ENCODE results near the gene CCP110. TPM values are rescaled to one million over a fixed set of nuclear protein-coding genes. Genes with fewer than 3 reads are reported as not detected.

CCP110 gene
- total and polyA plus RNA-seq, 4 donors: 4.4 to 26.2 (median 12.9) TPM

DNA sequence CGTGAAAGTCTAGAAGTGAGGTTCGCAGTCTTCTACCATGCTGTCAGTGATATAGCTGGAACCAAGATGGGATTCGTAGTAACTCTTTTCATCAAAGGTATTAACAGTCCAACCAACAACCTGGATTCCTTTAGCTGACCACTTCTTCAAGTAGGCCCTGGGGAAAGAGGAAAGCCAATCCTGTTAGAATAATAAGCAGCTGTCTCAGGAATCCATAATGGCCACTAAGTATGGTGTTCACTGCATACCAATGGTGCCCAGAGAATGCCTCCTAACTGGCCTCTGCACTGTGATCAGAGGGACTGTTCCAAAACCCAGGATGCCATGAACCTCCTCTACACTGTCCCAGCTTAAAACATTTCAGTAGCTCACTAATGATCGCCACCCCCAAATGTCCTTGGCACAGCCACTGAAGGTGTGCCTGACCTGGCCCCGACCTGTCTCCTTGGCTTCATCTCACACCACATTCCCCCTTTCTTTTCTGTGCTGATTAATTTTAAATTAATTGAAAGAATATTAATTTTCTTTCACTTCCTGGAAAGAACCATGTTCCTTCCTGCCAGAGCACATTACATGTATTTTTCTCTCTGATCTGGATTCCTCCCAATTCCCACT, 20.2 kb upstream of the CCP110 start:
- no peak overlapping the region for H3K27ac ChIP-seq (ENCODE audit: low read depth in 1 of 2, low read length in 2 of 2)
- intact Hi-C loops (cut with DNase I): loop anchor here in 1 of 2 donors (5.0 kb wide), 1 partner anchor 416 kb away; no protein-coding TSS in a partner anchor
- H3K9me3 ChIP-seq (ENCODE audit: control insufficient read depth, low read length): no peaks in the 10 kb centered on the region
- ATAC-seq (ENCODE audit: low FRiP score): no peak
- DNase-seq: no peak
- peaks cover 9 to 13% of the 10 kb centered on the region in 2 donors for H3K36me3 ChIP-seq (ENCODE audit: control insufficient read depth in 1 of 2, insufficient read depth in 2 of 2, low read length in 1 of 2)
- no peak overlapping the region for H3K4me3 ChIP-seq (ENCODE audit: low read length in 2 of 2)
- 92 to 95% methylated on average over 5 of the region's 5 CpGs for WGBS, 2 donors
- no peaks in the 10 kb centered on the region for H3K27me3 ChIP-seq (ENCODE audit: control insufficient read depth in 1 of 2, insufficient read depth in 2 of 2, low read length in 1 of 2)
- no peaks in the 10 kb centered on the region for H3K4me1 ChIP-seq (ENCODE audit: control insufficient read depth in 1 of 2, insufficient read depth in 2 of 2, low read length in 2 of 2)

- no peaks in the 10 kb centered on the region for H3K4me1 ChIP-seq (ENCODE audit: control insufficient read depth in 1 of 2, insufficient read depth in 2 of 2, low read length in 2 of 2)
- intact Hi-C loops (cut with DNase I): no loop called here
- WGBS, 2 donors: 38 to 42% methylated on average over 5 of the region's 5 CpGs
- H3K36me3 ChIP-seq (ENCODE audit: control insufficient read depth in 1 of 2, insufficient read depth in 2 of 2, low read length in 1 of 2): peaks cover 11 to 12% of the 10 kb centered on the region in 2 donors
- no peaks in the 10 kb centered on the region for H3K9me3 ChIP-seq (ENCODE audit: control insufficient read depth, low read length)
- H3K27ac ChIP-seq (ENCODE audit: low read depth in 1 of 2, low read length in 2 of 2): no peak overlapping the region
- H3K4me3 ChIP-seq (ENCODE audit: low read length in 2 of 2): no peak overlapping the region
- no peaks in the 10 kb centered on the region for H3K27me3 ChIP-seq (ENCODE audit: control insufficient read depth in 1 of 2, insufficient read depth in 2 of 2, low read length in 1 of 2)
- DNase-seq (no peak), ATAC-seq (ENCODE audit: low FRiP score) (peak; percentile 62)
Observed at GRCh38 chr16:19505600-19506303, 18.0 kb upstream of the CCP110 start.

GRCh38 chr16:19506965-19507364, 16.8 kb upstream of the CCP110 start:
- no peak for ATAC-seq (ENCODE audit: low FRiP score)
- Histone ChIP-seq H3K9me3 (ENCODE audit: control insufficient read depth, low read length) (no peaks in the 10 kb centered on the region), H3K4me3 (ENCODE audit: low read length in 2 of 2) (no peak overlapping the region), H3K36me3 (ENCODE audit: control insufficient read depth in 1 of 2, insufficient read depth in 2 of 2, low read length in 1 of 2) (peaks cover 9 to 10% of the 10 kb centered on the region in 2 donors), H3K27ac (ENCODE audit: low read depth in 1 of 2, low read length in 2 of 2) (no peak overlapping the region), H3K27me3 (ENCODE audit: control insufficient read depth in 1 of 2, insufficient read depth in 2 of 2, low read length in 1 of 2) (no peaks in the 10 kb centered on the region), H3K4me1 (ENCODE audit: control insufficient read depth in 1 of 2, insufficient read depth in 2 of 2, low read length in 2 of 2) (no peaks in the 10 kb centered on the region)
- WGBS, 2 donors: 96 to 98% methylated on average over 4 of the region's 4 CpGs
- intact Hi-C loops (cut with DNase I): no loop called here
- no peak for DNase-seq

DNA sequence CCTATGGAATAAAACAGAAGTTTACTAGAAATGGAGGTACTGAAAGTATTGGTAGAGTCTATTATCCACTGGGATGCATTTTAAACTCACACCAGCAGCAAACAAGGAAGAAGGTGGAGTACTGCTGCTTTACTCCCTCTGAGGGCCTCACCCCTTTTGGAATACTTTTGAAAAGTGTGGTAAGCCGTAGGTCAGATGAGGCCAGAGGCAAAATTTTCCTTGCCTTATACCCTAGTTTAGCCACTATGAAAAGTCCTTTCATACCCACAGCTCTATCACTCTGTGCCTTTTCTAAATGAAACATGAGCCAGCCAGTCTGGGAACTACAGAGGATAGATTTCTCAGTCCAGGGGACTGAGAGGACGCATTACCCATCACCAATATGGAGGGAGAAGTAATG, 15.9 kb upstream of the CCP110 start:
- Histone ChIP-seq H3K4me3 (ENCODE audit: low read length in 2 of 2) (no peak overlapping the region), H3K27me3 (ENCODE audit: control insufficient read depth in 1 of 2, insufficient read depth in 2 of 2, low read length in 1 of 2) (no peaks in the 10 kb centered on the region), H3K36me3 (ENCODE audit: control insufficient read depth in 1 of 2, insufficient read depth in 2 of 2, low read length in 1 of 2) (peaks cover 9 to 10% of the 10 kb centered on the region in 2 donors), H3K9me3 (ENCODE audit: control insufficient read depth, low read length) (no peaks in the 10 kb centered on the region), H3K4me1 (ENCODE audit: control insufficient read depth in 1 of 2, insufficient read depth in 2 of 2, low read length in 2 of 2) (no peaks in the 10 kb centered on the region), H3K27ac (ENCODE audit: low read depth in 1 of 2, low read length in 2 of 2) (no peak overlapping the region)
- intact Hi-C loops (cut with DNase I): no loop called here
- DNase-seq (no peak), ATAC-seq (ENCODE audit: low FRiP score) (no peak)
- 94 to 100% methylated on average over 2 of the region's 2 CpGs for WGBS, 2 donors

GRCh38 chr16:19512297-19512696, 11.4 kb upstream of the CCP110 start:
- Histone ChIP-seq H3K4me3 (ENCODE audit: low read length in 2 of 2) (no peak overlapping the region), H3K36me3 (ENCODE audit: control insufficient read depth in 1 of 2, insufficient read depth in 2 of 2, low read length in 1 of 2) (peaks cover 1 to 4% of the 10 kb centered on the region in 2 donors), H3K27me3 (ENCODE audit: control insufficient read depth in 1 of 2, insufficient read depth in 2 of 2, low read length in 1 of 2) (no peaks in the 10 kb centered on the region), H3K9me3 (ENCODE audit: control insufficient read depth, low read length) (no peaks in the 10 kb centered on the region), H3K27ac (ENCODE audit: low read depth in 1 of 2, low read length in 2 of 2) (no peak overlapping the region), H3K4me1 (ENCODE audit: control insufficient read depth in 1 of 2, insufficient read depth in 2 of 2, low read length in 2 of 2) (no peaks in the 10 kb centered on the region)
- ATAC-seq (ENCODE audit: low FRiP score) (no peak), DNase-seq (no peak)
- intact Hi-C loops (cut with DNase I): no loop called here

GRCh38 chr16:19513377-19514053, 10.2 kb upstream of the CCP110 start:
- no peak overlapping the region for H3K4me3 ChIP-seq (ENCODE audit: low read length in 2 of 2)
- H3K27me3 ChIP-seq (ENCODE audit: control insufficient read depth in 1 of 2, insufficient read depth in 2 of 2, low read length in 1 of 2): no peaks in the 10 kb centered on the region
- ATAC-seq (ENCODE audit: low FRiP score): no peak
- no peak overlapping the region for H3K27ac ChIP-seq (ENCODE audit: low read depth in 1 of 2, low read length in 2 of 2)
- 87 to 90% methylated on average over 4 of the region's 4 CpGs for WGBS, 2 donors
- DNase-seq: no peak
- no peaks in the 10 kb centered on the region for H3K9me3 ChIP-seq (ENCODE audit: control insufficient read depth, low read length)
- no peaks in the 10 kb centered on the region for H3K4me1 ChIP-seq (ENCODE audit: control insufficient read depth in 1 of 2, insufficient read depth in 2 of 2, low read length in 2 of 2)
- H3K36me3 ChIP-seq (ENCODE audit: control insufficient read depth in 1 of 2, insufficient read depth in 2 of 2, low read length in 1 of 2): peaks cover 1 to 4% of the 10 kb centered on the region in 2 donors
- intact Hi-C loops (cut with DNase I): no loop called here

- H3K9me3 ChIP-seq (ENCODE audit: control insufficient read depth, low read length): no peaks in the 10 kb centered on the region
- intact Hi-C loops (cut with DNase I): no loop called here
- ATAC-seq (ENCODE audit: low FRiP score) (no peak), DNase-seq (no peak)
- no peak overlapping the region for H3K4me3 ChIP-seq (ENCODE audit: low read length in 2 of 2)
- H3K27ac ChIP-seq (ENCODE audit: low read depth in 1 of 2, low read length in 2 of 2): no peak overlapping the region
- peaks cover 0 to 4% of the 10 kb centered on the region in 2 donors for H3K36me3 ChIP-seq (ENCODE audit: control insufficient read depth in 1 of 2, insufficient read depth in 2 of 2, low read length in 1 of 2)
- no peaks in the 10 kb centered on the region for H3K27me3 ChIP-seq (ENCODE audit: control insufficient read depth in 1 of 2, insufficient read depth in 2 of 2, low read length in 1 of 2)
- H3K4me1 ChIP-seq (ENCODE audit: control insufficient read depth in 1 of 2, insufficient read depth in 2 of 2, low read length in 2 of 2): peaks cover 0 to under 1% of the 10 kb centered on the region in 2 donors
- WGBS, 2 donors: 92 to 96% methylated on average over 2 of the region's 2 CpGs
Observed at GRCh38 chr16:19515757-19516156, 8.0 kb upstream of the CCP110 start.

DNA sequence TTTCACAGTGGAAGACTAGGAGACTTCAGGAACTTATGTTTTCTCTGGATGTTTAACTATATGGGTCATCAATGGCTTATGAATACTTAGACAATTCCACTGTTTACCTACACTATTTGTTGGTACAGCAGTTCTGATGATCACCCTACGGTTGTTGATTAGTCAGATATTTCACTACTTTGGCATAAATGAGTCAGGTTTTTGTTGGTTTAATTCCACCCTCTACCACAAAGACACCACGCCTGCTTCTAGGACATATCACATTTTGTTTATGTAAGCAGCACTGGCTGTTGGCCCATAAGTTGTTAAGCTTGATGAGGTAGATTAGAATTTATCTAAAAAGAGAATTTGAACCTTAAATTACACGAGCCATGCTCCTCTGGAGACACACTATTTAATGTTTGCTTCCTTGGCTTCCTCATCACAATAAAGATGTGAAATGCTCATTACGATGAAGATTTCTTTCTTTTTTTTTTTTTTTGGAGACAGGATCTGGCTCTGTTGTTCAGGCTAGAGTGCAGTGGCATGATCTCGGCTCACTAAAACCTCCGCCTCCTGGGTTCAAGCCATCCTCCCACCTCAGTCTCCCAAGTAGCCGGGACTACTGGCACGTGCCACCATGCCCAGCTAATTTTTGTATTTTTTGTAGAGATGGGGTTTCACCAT, 6.2 kb upstream of the CCP110 start:
- H3K9me3 ChIP-seq (ENCODE audit: control insufficient read depth, low read length): no peaks in the 10 kb centered on the region
- no peaks in the 10 kb centered on the region for H3K27me3 ChIP-seq (ENCODE audit: control insufficient read depth in 1 of 2, insufficient read depth in 2 of 2, low read length in 1 of 2)
- WGBS, 2 donors: 76 to 78% methylated on average over 8 of the region's 8 CpGs
- no peak overlapping the region for H3K27ac ChIP-seq (ENCODE audit: low read depth in 1 of 2, low read length in 2 of 2)
- ATAC-seq (ENCODE audit: low FRiP score) (no peak), DNase-seq (no peak)
- peaks cover 0 to 4% of the 10 kb centered on the region in 2 donors for H3K36me3 ChIP-seq (ENCODE audit: control insufficient read depth in 1 of 2, insufficient read depth in 2 of 2, low read length in 1 of 2)
- H3K4me3 ChIP-seq (ENCODE audit: low read length in 2 of 2): no peak overlapping the region
- H3K4me1 ChIP-seq (ENCODE audit: control insufficient read depth in 1 of 2, insufficient read depth in 2 of 2, low read length in 2 of 2): peaks cover 0 to 3% of the 10 kb centered on the region in 2 donors
- intact Hi-C loops (cut with DNase I): no loop called here

Data from aorta (tissue), 5 donors.